Osteoblast (primary cell): ENCODE results near the gene HDAC4. TPM values are rescaled to one million over a fixed set of nuclear protein-coding genes. Genes with fewer than 3 reads are reported as not detected.

ENCODE experiments used
- DNase-seq: peaks from one replicate; pipeline ENCODE4 v3.0.0; 2011; ENCODE audit warnings: low spot score, mixed read lengths; ENCODE audit not compliant: insufficient read length; ENCODE audit errors: missing footprints
- H2AFZ ChIP-seq: 2 replicates; pipeline ENCODE4 v1.6.0; 2011; ENCODE audit warnings: mild to moderate bottlenecking, low read length
- H3K27ac ChIP-seq: 2 replicates; pipeline ENCODE4 v1.5.1; 2011; ENCODE audit warnings: mild to moderate bottlenecking, low read depth, low read length, moderate library complexity
- H3K27me3 ChIP-seq: 2 replicates; pipeline ENCODE4 v1.6.0; 2012; ENCODE audit warnings: mild to moderate bottlenecking, control low read depth, inconsistent platforms, low read length, moderate library complexity; ENCODE audit not compliant: insufficient read depth
- H3K36me3 ChIP-seq: 2 replicates; pipeline ENCODE4 v1.5.1; 2011; ENCODE audit warnings: mild to moderate bottlenecking, low read length, control low read depth, moderate library complexity; ENCODE audit not compliant: insufficient read depth
- H3K4me1 ChIP-seq: 2 replicates; pipeline ENCODE4 v1.5.1; 2011; ENCODE audit warnings: mild to moderate bottlenecking, low read length, control low read depth, moderate library complexity; ENCODE audit not compliant: insufficient read depth
- H3K4me2 ChIP-seq: 2 replicates; pipeline ENCODE4 v1.6.0; 2011; ENCODE audit warnings: mild to moderate bottlenecking, low read length; ENCODE audit not compliant: insufficient read depth
- H3K4me3 ChIP-seq: fragments of 200-600 bp; sonication (generic); 3 replicates; pipeline ENCODE4 v1.5.1; 2012; ENCODE audit warnings: mild to moderate bottlenecking, low read length, inconsistent platforms; ENCODE audit not compliant: insufficient read depth
- H3K79me2 ChIP-seq: 2 replicates; pipeline ENCODE4 v1.6.0; 2012; ENCODE audit warnings: mild to moderate bottlenecking, low read length, control low read depth, inconsistent platforms; ENCODE audit not compliant: insufficient read depth
- H3K9me3 ChIP-seq: 2 replicates; pipeline ENCODE4 v1.5.1; 2011; ENCODE audit warnings: low read depth, low read length, control low read depth
- H4K20me1 ChIP-seq: 2 replicates; pipeline ENCODE4 v1.6.0; 2012; ENCODE audit warnings: mild to moderate bottlenecking, low read length, control low read depth; ENCODE audit not compliant: insufficient read depth
- total RNA-seq: library from RNA; depleted of rRNA; stranded (reverse); fragments of >200 nt; gene quantifications from 2 replicates; pipeline ENCODE4 v1.2.3, GENCODE V29; 2012
- TF ChIP-seq, protein P1 (sequence below): IDR thresholded peaks from 2 replicates; pipeline ENCODE4 v1.5.1; 2011; ENCODE audit warnings: mild to moderate bottlenecking, low read depth, low read length, moderate library complexity; ENCODE audit errors: extremely low read depth

The HDAC4 gene
- total RNA-seq, 1 donor: 30.8 TPM

DNA sequence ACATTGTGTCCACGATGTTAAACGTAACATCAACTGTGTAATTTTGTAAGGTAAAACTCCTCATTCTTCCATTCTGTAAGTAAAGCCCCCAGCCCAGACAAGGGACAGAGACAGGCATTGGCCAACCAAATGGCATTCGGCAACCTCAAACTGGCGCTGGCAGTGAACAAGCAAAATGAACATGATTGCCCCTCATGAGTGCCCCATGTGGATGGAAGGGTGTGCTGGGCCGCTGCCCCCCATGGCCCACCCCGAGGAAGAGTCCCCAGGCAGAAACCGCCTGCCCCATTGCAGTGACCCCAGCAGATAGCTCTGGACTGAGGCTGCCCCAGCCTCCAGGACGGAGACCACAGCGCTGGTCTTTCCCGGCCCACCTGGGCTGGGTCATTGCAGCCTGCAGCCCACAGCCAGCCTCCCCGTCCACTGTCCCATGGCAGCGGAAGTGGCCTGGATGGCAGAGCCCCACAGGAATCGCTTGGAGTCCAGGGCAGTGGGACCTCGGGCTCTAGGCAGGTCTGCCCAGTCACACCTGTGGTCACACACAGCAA is 220.2 kb downstream of the HDAC4 start:
- no peaks in the 10 kb centered on the region for H3K4me1 ChIP-seq
- DNase-seq: no peak
- no peak overlapping the region for H3K4me3 ChIP-seq
- no peaks in the 10 kb centered on the region for H3K9me3 ChIP-seq
- H3K79me2 ChIP-seq: no peaks in the 10 kb centered on the region
- no peaks in the 10 kb centered on the region for H3K36me3 ChIP-seq
- no peak overlapping the region for H2AFZ ChIP-seq
- H4K20me1 ChIP-seq: no peaks in the 10 kb centered on the region
- TF ChIP-seq, protein P1, sequence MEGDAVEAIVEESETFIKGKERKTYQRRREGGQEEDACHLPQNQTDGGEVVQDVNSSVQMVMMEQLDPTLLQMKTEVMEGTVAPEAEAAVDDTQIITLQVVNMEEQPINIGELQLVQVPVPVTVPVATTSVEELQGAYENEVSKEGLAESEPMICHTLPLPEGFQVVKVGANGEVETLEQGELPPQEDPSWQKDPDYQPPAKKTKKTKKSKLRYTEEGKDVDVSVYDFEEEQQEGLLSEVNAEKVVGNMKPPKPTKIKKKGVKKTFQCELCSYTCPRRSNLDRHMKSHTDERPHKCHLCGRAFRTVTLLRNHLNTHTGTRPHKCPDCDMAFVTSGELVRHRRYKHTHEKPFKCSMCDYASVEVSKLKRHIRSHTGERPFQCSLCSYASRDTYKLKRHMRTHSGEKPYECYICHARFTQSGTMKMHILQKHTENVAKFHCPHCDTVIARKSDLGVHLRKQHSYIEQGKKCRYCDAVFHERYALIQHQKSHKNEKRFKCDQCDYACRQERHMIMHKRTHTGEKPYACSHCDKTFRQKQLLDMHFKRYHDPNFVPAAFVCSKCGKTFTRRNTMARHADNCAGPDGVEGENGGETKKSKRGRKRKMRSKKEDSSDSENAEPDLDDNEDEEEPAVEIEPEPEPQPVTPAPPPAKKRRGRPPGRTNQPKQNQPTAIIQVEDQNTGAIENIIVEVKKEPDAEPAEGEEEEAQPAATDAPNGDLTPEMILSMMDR: no peak
- no peak overlapping the region for H3K27ac ChIP-seq
- no peaks in the 10 kb centered on the region for H3K27me3 ChIP-seq
- no peak overlapping the region for H3K4me2 ChIP-seq

DNA sequence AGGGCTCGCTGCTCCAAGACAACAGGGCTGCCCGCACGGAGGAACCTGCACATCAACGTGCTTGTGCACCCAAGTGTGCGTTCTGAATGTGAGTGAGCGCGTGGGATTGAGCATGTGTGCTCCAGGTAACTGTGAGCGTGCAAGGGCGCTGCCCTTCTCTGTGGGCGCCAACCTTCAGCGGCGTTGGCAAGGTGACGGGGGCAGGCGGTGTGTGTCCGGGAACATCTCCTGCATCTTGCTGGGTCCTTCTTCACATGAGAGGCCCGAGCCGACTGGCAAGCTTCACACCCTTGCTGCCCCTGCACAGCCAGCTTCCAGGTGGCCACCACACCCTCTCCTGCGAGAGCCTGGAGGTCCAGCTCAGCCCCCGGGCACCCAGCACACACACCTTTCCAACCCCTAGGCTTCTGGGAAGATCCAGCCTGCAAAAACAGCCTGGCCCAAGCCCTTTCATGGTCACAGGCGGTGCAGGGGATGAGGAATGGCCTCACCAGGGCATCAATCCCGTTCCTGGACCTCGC is 220.9 kb downstream of the HDAC4 start:
- H3K4me3 ChIP-seq: no peak overlapping the region
- H3K4me1 ChIP-seq: no peaks in the 10 kb centered on the region
- TF ChIP-seq, protein P1: no peak
- no peak overlapping the region for H3K4me2 ChIP-seq
- H3K36me3 ChIP-seq: no peaks in the 10 kb centered on the region
- H2AFZ ChIP-seq: no peak overlapping the region
- no peaks in the 10 kb centered on the region for H3K79me2 ChIP-seq
- DNase-seq: no peak
- H4K20me1 ChIP-seq: no peaks in the 10 kb centered on the region
- H3K9me3 ChIP-seq: no peaks in the 10 kb centered on the region
- H3K27ac ChIP-seq: no peak overlapping the region
- no peaks in the 10 kb centered on the region for H3K27me3 ChIP-seq

DNA sequence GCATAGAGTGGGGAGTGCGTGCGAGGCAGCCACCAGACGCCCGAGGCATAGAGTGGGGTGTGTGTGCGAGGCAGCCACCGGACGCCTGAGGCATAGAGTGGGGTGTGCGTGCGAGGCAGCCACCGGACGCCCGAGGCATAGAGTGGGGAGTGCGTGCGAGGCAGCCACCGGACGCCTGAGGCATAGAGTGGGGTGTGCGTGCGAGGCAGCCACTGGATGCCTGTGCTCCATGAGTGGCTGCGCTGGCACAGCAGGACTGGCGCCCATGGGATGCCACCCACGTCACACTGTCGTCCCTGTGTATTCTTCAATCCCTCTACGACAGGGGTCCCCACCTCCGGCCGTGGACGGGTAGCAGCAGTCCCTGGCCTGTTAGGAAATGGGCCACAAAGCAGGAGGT is 221.9 kb downstream of the HDAC4 start:
- Histone ChIP-seq H3K9me3 (no peaks in the 10 kb centered on the region), H3K36me3 (no peaks in the 10 kb centered on the region), H3K4me2 (no peak overlapping the region), H3K4me1 (no peaks in the 10 kb centered on the region), H3K27me3 (no peaks in the 10 kb centered on the region), H2AFZ (no peak overlapping the region), H3K4me3 (no peak overlapping the region), H3K79me2 (no peaks in the 10 kb centered on the region), H3K27ac (no peak overlapping the region), H4K20me1 (no peaks in the 10 kb centered on the region)
- DNase-seq: no peak
- TF ChIP-seq, protein P1: no peak

DNA sequence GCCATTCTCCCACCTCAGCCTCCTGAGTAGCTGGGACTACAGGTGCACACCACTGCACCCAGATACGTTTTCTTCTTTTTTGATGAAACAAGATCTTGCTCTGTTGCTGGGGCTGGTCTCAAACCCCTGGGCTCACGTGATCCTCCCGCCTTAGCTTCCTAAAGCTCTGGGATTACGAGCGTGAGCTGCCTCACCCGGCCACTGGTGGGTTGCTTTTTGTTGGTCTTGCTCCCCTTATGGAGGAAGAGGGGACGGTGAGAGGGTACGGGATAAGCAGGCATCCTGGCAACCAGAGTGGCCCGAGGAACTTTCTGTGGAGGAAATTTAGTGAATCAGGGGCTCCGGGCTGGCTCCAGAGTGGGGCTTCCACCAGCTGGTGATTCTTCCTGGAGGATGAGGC is 222.3 kb downstream of the HDAC4 start:
- no peaks in the 10 kb centered on the region for H4K20me1 ChIP-seq
- H3K4me2 ChIP-seq: no peak overlapping the region
- H3K27me3 ChIP-seq: no peaks in the 10 kb centered on the region
- H3K9me3 ChIP-seq: no peaks in the 10 kb centered on the region
- no peak overlapping the region for H2AFZ ChIP-seq
- H3K79me2 ChIP-seq: no peaks in the 10 kb centered on the region
- TF ChIP-seq, protein P1: no peak
- H3K4me3 ChIP-seq: no peak overlapping the region
- DNase-seq: no peak
- H3K27ac ChIP-seq: no peak overlapping the region
- H3K36me3 ChIP-seq: no peaks in the 10 kb centered on the region
- H3K4me1 ChIP-seq: no peaks in the 10 kb centered on the region
